Measurements from ENCODE around the gene NOL4.

- no peak for TF ChIP-seq POLR2AphosphoS5 (IDR thresholded peaks at IDR 0.05; ENCODE audit: low read depth, low read length)
- no peak for TF ChIP-seq TAF1 (IDR thresholded peaks at IDR 0.05; ENCODE audit: borderline replicate concordance, insufficient read depth, low read length)
Observed at GRCh38 chr18:34189656-34190435, 34.9 kb downstream of the NOL4 start.
